Pancreas (tissue), 10 donors: Measurements from ENCODE around the gene CTNNB1. TPM values are rescaled to one million over a fixed set of nuclear protein-coding genes. Genes with fewer than 3 reads are reported as not detected.

Experiments used
- ATAC-seq, 4 donors: fragments of 200-7000 bp; cut with Tn5 transposase; one replicate each; pipeline versions ENCODE4 v1.8.0 to v1.9.1; 2020; ENCODE audit warnings: mild to moderate bottlenecking in 4 of 4, moderate library complexity in 4 of 4
- DNase-seq, 6 donors: peaks; one replicate each; pipeline ENCODE4 v3.0.0-alpha.2; 2020
- FAIRE-seq: peaks from 2 replicates; lab custom pipeline; 2012; peaks lifted over from hg19 to GRCh38; lab: Jason Lieb, UNC
- H3K27ac ChIP-seq, 4 donors: fragments of 200-600 bp; sonication (generic); 1 replicate in 3 of 4; 2 replicates in 1 of 4; pipeline versions ENCODE4 v1.5.0 to v1.8.0; 2020
- H3K27me3 ChIP-seq, 4 donors: fragments of 200-600 bp; one replicate each; pipeline ENCODE4 v1.8.0; 2021
- H3K36me3 ChIP-seq, 3 donors: fragments of 200-600 bp; sonication (generic) in 1 of 3; one replicate each; pipeline versions ENCODE4 v1.5.0 to v1.8.0; 2020 to 2021
- H3K4me1 ChIP-seq, 3 donors: fragments of 200-600 bp; one replicate each; pipeline ENCODE4 v1.8.0; 2021
- H3K4me3 ChIP-seq, 4 donors: fragments of 200-600 bp; sonication (generic) in 2 of 4; one replicate each; pipeline versions ENCODE4 v1.5.0 to v1.8.0; 2020 to 2021
- H3K9me3 ChIP-seq, 4 donors: fragments of 200-600 bp; one replicate each; pipeline ENCODE4 v1.8.0; 2021
- WGBS, 2 donors: extraction: QIAGEN DNeasy Blood & Tissue Kit; methylation state at CpG; one replicate each; pipeline ENCODE4 v1.1.7; 2013; 5-methylcytosine and 5-hydroxymethylcytosine counted together
- intact Hi-C, 3 donors: fragments of 100-400 bp; cut with DNase I; formaldehyde crosslinking; loops; one replicate each; pipeline versions ENCODE4 v1.11.1 to v1.14.2; 2022
- polyA plus RNA-seq, 2 donors: library from polyadenylated mRNA; stranded (reverse); fragments of 200-250 nt; gene quantifications; one replicate each; pipeline ENCODE4 v1.2.3, GENCODE V29; 2013
- total RNA-seq, 6 donors: library from RNA; stranded (reverse); fragmentation: NEBNext Ultra II Directional in 4 of 6; extraction: Animal tissue kit (Norgen Biotek cat#: 25700) in 4 of 6; gene quantifications; one replicate each; pipeline versions ENCODE4 v1.2.1 to v1.2.4, GENCODE V29; 2021 to 2023
- TF ChIP-seq, protein P1 (sequence below), 4 donors: fragments of 200-600 bp; sonication (generic) in 3 of 4; IDR thresholded peaks; one replicate each; pipeline versions ENCODE4 v1.5.0 to v1.8.0; 2021; ENCODE audit warnings: antibody characterized with exemption in 4 of 4
- donor health status: healthy with polysubstance abuse.
- donor health status: DM: no; HTN: no; CAD: no; lungs with moderate emphysema.
- donor health status: DM: no; HTN: no; CAD: no.
- donor health status: control.
- donor health status: control.
- donor health status: Bipolar disorder and iron deficiency.
- donor health status: DM: yes; HTN: yes; CAD: no.
- donor health status: DM: no; HTN: no; CAD: no.
- donor health status: DM: no; HTN: no; CAD: no.
- donor health status: DM: yes; HTN: yes; CAD: no.

Gene CTNNB1
- total and polyA plus RNA-seq, 8 donors: 51.7 to 228 (median 112) TPM

DNA sequence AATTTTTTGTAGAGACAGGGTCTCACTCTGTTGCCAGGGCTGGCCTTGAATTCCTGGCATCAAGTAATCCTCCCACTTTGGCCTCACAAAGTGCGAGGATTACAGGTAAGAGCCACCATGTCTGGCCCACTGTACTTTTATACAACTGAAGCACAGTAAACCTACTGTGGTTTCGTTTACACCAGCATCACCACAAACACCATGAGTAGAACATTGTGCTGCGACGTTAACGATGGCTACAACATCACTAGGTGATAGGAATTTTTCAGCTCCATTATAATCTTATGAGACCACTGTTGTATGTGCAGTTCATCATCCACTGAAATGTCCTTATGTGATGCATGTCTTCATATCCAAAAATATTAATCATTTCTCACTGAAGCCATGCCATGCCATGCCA is 11.7 kb downstream of the CTNNB1 start:
- Histone ChIP-seq H3K27ac (no peak overlapping the region), H3K9me3 (no peaks in the 10 kb centered on the region), H3K4me1 (peaks cover 28 to 49% (median 34%) of the 10 kb centered on the region in 3 donors), H3K36me3 (no peaks in the 10 kb centered on the region), H3K4me3 (no peak overlapping the region), H3K27me3 (no peaks in the 10 kb centered on the region)
- intact Hi-C loops: no loop called here
- FAIRE-seq: no peak
- no peak for ATAC-seq
- TF ChIP-seq, protein P1, sequence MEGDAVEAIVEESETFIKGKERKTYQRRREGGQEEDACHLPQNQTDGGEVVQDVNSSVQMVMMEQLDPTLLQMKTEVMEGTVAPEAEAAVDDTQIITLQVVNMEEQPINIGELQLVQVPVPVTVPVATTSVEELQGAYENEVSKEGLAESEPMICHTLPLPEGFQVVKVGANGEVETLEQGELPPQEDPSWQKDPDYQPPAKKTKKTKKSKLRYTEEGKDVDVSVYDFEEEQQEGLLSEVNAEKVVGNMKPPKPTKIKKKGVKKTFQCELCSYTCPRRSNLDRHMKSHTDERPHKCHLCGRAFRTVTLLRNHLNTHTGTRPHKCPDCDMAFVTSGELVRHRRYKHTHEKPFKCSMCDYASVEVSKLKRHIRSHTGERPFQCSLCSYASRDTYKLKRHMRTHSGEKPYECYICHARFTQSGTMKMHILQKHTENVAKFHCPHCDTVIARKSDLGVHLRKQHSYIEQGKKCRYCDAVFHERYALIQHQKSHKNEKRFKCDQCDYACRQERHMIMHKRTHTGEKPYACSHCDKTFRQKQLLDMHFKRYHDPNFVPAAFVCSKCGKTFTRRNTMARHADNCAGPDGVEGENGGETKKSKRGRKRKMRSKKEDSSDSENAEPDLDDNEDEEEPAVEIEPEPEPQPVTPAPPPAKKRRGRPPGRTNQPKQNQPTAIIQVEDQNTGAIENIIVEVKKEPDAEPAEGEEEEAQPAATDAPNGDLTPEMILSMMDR (IDR thresholded peaks at IDR 0.05): no peak
- no peak for DNase-seq
- WGBS, 2 donors: 92 to 94% methylated on average over 5 of the region's 5 CpGs

DNA sequence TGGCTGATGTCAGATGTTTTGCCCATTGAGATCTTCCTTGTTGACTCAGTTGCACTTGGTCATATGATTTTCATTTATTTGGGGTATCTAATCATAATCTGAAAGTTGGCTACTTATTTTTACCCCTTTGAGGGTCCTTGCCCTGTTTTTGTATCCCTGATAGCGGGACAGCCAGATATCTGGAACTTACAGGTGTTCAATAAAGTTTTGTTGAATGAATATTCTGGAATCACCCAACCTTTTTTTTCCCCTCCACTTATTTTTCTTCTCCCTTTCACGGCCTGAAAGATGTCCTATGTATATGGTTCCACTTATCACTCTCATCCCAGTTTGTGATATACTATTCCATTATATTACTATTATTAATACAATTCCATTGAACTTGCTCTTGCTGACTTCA is 12.8 kb downstream of the CTNNB1 start:
- intact Hi-C loops: no loop called here
- Histone ChIP-seq H3K9me3 (no peaks in the 10 kb centered on the region), H3K36me3 (no peaks in the 10 kb centered on the region), H3K4me3 (no peak overlapping the region), H3K27ac (no peak overlapping the region), H3K27me3 (no peaks in the 10 kb centered on the region), H3K4me1 (peaks cover 18 to 49% (median 33%) of the 10 kb centered on the region in 3 donors)
- ATAC-seq (no peak), FAIRE-seq (no peak), DNase-seq (no peak)
- WGBS, 2 donors: 97 to 99% methylated on average over 2 of the region's 2 CpGs
- TF ChIP-seq, protein P1 (IDR thresholded peaks at IDR 0.05): no peak

DNA sequence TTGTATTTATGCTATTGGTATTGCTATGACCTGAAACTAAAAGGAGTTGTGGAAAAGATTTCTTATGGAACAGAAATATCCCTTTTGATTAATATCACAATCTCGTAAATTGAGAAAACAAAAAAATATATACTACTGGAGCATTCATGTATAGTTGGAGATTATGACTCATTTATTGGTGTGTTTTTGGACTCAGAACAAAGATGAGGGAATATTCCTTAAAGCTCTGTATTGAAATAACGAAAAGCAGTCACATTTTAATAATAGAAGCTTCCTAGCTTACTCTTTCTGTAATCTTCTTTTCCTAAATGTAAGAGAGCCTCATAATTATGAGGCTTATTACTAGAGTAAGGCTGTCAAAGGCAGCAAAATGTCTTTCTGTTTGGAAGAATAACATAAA is 14.3 kb downstream of the CTNNB1 start:
- Histone ChIP-seq H3K36me3 (no peaks in the 10 kb centered on the region), H3K4me1 (peaks cover 11 to 48% (median 38%) of the 10 kb centered on the region in 3 donors), H3K4me3 (no peak overlapping the region), H3K27me3 (no peaks in the 10 kb centered on the region), H3K9me3 (no peaks in the 10 kb centered on the region), H3K27ac (no peak overlapping the region)
- ATAC-seq: no peak
- DNase-seq: no peak
- intact Hi-C loops: no loop called here
- WGBS, 2 donors: 72 to 82% methylated on average over 2 of the region's 2 CpGs
- TF ChIP-seq, protein P1 (IDR thresholded peaks at IDR 0.05): no peak
- FAIRE-seq: no peak

DNA sequence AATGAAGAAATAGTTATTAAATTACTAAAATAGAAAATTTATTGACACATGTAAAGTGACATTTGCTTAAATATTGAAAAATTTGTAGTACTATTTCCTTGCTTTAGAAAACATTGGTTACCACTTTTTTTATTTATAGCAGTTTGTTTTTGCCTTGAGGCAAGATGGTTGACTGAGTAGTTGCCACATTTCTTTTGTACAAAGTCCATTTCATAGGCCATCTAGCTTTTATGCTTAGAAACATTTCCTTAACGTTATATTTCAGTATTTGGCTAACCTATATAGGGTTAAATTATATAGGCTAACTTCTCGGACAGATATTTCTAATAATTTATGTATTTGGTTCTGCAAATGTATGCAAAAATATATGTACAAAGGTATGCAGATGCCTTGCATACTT is 17.1 kb downstream of the CTNNB1 start:
- no peaks in the 10 kb centered on the region for H3K9me3 ChIP-seq
- DNase-seq: no peak
- no peak overlapping the region for H3K4me3 ChIP-seq
- no peak for FAIRE-seq
- TF ChIP-seq, protein P1 (IDR thresholded peaks at IDR 0.05): no peak
- 72 to 73% methylated on average over 2 of the region's 2 CpGs for WGBS, 2 donors
- no peaks in the 10 kb centered on the region for H3K36me3 ChIP-seq
- no peak for ATAC-seq
- intact Hi-C loops: no loop called here
- no peaks in the 10 kb centered on the region for H3K27me3 ChIP-seq
- peaks cover 11 to 60% (median 41%) of the 10 kb centered on the region in 3 donors for H3K4me1 ChIP-seq
- no peak overlapping the region for H3K27ac ChIP-seq

DNA sequence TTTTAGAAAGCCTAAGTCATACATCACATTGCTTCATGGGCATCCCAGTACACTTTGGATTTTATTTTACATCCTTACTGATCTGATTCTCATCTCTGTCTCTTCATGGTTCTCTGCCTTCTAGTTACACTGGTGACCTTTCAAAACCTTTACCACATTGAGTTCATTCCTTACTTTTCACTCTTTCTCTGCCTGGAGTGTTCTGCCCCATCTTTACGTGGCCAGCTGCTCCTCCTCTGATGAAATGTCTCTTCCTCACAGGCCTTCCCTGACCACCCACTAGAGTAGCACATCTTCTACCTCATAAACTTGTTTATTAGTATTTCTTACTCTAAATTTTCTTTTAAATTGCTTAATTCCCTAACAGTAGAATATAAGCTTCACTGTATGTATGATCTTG is 17.7 kb downstream of the CTNNB1 start:
- H3K27ac ChIP-seq: no peak overlapping the region
- WGBS, 2 donors: 80 to 83% methylated on average over 1 of the region's 1 CpG
- TF ChIP-seq, protein P1 (IDR thresholded peaks at IDR 0.05): no peak
- H3K9me3 ChIP-seq: no peaks in the 10 kb centered on the region
- no peak for DNase-seq
- H3K4me1 ChIP-seq: peaks cover 11 to 65% (median 42%) of the 10 kb centered on the region in 3 donors
- no peaks in the 10 kb centered on the region for H3K36me3 ChIP-seq
- intact Hi-C loops: no loop called here
- FAIRE-seq: no peak
- no peak for ATAC-seq
- H3K4me3 ChIP-seq: no peak overlapping the region
- no peaks in the 10 kb centered on the region for H3K27me3 ChIP-seq
